B cell (primary cell): ENCODE data around the gene PXN.

Experiments
- EZH2 ChIP-seq: IDR thresholded peaks from 2 replicates; pipeline ENCODE4 v1.6.1; 2012; ENCODE audit warnings: borderline replicate concordance, low read depth, mild to moderate bottlenecking, moderate library complexity, low read length; ENCODE audit not compliant: insufficient read depth, poor library complexity, severe bottlenecking
- TF ChIP-seq, protein P1 (sequence below): fragments of 200-600 bp; IDR thresholded peaks from one replicate; pipeline ENCODE4 v1.8.0; 2022; ENCODE audit warnings: antibody characterized with exemption, mild to moderate bottlenecking

DNA sequence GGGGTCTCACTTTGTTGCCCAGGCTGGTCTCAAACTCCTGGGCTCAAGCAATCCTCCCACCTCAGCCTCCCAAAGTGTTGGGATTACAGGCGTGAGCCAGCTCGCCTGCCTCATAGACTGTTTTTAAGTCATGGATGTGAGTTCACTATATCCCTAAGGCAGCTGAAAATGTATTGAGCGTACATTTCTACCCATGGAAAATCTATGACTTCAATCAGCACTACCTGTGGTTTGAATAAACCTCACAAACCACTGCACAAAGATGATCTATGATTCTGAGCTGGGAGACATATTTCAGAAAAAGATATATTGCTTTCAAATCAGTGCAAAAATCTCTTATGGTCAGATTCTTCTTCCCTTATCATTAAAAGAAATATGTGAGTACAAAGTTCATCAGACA lies 93.5 kb downstream of the PXN start:
- TF ChIP-seq, protein P1, sequence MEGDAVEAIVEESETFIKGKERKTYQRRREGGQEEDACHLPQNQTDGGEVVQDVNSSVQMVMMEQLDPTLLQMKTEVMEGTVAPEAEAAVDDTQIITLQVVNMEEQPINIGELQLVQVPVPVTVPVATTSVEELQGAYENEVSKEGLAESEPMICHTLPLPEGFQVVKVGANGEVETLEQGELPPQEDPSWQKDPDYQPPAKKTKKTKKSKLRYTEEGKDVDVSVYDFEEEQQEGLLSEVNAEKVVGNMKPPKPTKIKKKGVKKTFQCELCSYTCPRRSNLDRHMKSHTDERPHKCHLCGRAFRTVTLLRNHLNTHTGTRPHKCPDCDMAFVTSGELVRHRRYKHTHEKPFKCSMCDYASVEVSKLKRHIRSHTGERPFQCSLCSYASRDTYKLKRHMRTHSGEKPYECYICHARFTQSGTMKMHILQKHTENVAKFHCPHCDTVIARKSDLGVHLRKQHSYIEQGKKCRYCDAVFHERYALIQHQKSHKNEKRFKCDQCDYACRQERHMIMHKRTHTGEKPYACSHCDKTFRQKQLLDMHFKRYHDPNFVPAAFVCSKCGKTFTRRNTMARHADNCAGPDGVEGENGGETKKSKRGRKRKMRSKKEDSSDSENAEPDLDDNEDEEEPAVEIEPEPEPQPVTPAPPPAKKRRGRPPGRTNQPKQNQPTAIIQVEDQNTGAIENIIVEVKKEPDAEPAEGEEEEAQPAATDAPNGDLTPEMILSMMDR, result no peak
- TF ChIP-seq EZH2, result no peak
